Measurements from ENCODE around the gene SLC39A11.
"Not testable (repeated sequence)": the region's sequence is repeated elsewhere in the genome, so short reads cannot be mapped to it uniquely, and the experiment has no call there.

Gene SLC39A11

GRCh38 chr17:72953621-72954020 lies 138.9 kb downstream of the SLC39A11 start:
- DNase-seq (ENCODE audit: low read depth in 2 of 2, low spot score in 1 of 2), result no peak

- no peak for DNase-seq (ENCODE audit: low read depth in 2 of 2, low spot score in 1 of 2)
These were observed 139.7 kb downstream of the SLC39A11 start for GRCh38 chr17:72952641-72953315.

GRCh38 chr17:72952220-72952619 lies 140.3 kb downstream of the SLC39A11 start:
- no peak for DNase-seq (ENCODE audit: low read depth in 2 of 2, low spot score in 1 of 2)

- no peak for DNase-seq (ENCODE audit: low read depth in 2 of 2, low spot score in 1 of 2)
These were observed 142.1 kb downstream of the SLC39A11 start for GRCh38 chr17:72950242-72950931.

- DNase-seq (ENCODE audit: low read depth in 2 of 2, low spot score in 1 of 2), result no peak
These were observed 144.4 kb downstream of the SLC39A11 start for GRCh38 chr17:72948115-72948514.

GRCh38 chr17:72947475-72947874 lies 145.0 kb downstream of the SLC39A11 start:
- DNase-seq (ENCODE audit: low read depth in 2 of 2, low spot score in 1 of 2), result no peak

GRCh38 chr17:72946696-72947095 lies 145.8 kb downstream of the SLC39A11 start:
- DNase-seq (ENCODE audit: low read depth in 2 of 2, low spot score in 1 of 2), result no peak

- no peak for DNase-seq (ENCODE audit: low read depth in 2 of 2, low spot score in 1 of 2)
These were observed 146.3 kb downstream of the SLC39A11 start for GRCh38 chr17:72946156-72946555.

GRCh38 chr17:72945473-72945872 lies 147.0 kb downstream of the SLC39A11 start:
- no peak for DNase-seq (ENCODE audit: low read depth in 2 of 2, low spot score in 1 of 2)

- DNase-seq (ENCODE audit: low read depth in 2 of 2, low spot score in 1 of 2), result no peak
These were observed 148.4 kb downstream of the SLC39A11 start for GRCh38 chr17:72943826-72944689.

- no peak for DNase-seq (ENCODE audit: low read depth in 2 of 2, low spot score in 1 of 2)
These were observed 149.9 kb downstream of the SLC39A11 start for GRCh38 chr17:72942579-72942978.

- DNase-seq (ENCODE audit: low read depth in 2 of 2, low spot score in 1 of 2), result no peak
These were observed 152.0 kb downstream of the SLC39A11 start for GRCh38 chr17:72940496-72940895.

- no peak for DNase-seq (ENCODE audit: low read depth in 2 of 2, low spot score in 1 of 2)
These were observed 154.0 kb downstream of the SLC39A11 start for GRCh38 chr17:72938482-72938881.

- DNase-seq (ENCODE audit: low read depth in 2 of 2, low spot score in 1 of 2), result no peak
These were observed 154.8 kb downstream of the SLC39A11 start for GRCh38 chr17:72937707-72938106.

- DNase-seq (ENCODE audit: low read depth in 2 of 2, low spot score in 1 of 2), result not testable (repeated sequence)
These were observed 155.2 kb downstream of the SLC39A11 start for GRCh38 chr17:72937254-72937653.

- no peak for DNase-seq (ENCODE audit: low read depth in 2 of 2, low spot score in 1 of 2)
These were observed 156.5 kb downstream of the SLC39A11 start for GRCh38 chr17:72935984-72936383.

GRCh38 chr17:72934927-72935326 lies 157.6 kb downstream of the SLC39A11 start:
- no peak for DNase-seq (ENCODE audit: low read depth in 2 of 2, low spot score in 1 of 2)

- no peak for DNase-seq (ENCODE audit: low read depth in 2 of 2, low spot score in 1 of 2)
These were observed 160.9 kb downstream of the SLC39A11 start for GRCh38 chr17:72931635-72932034.

GRCh38 chr17:72931163-72931562 lies 161.3 kb downstream of the SLC39A11 start:
- no peak for DNase-seq (ENCODE audit: low read depth in 2 of 2, low spot score in 1 of 2)

GRCh38 chr17:72930031-72930430 lies 162.5 kb downstream of the SLC39A11 start:
- no peak for DNase-seq (ENCODE audit: low read depth in 2 of 2, low spot score in 1 of 2)

- no peak for DNase-seq (ENCODE audit: low read depth in 2 of 2, low spot score in 1 of 2)
These were observed 163.9 kb downstream of the SLC39A11 start for GRCh38 chr17:72928454-72929136.
